Tibial artery (tissue), 4 donors: ENCODE data around the gene ZNRF2.

Source experiments
- DNase-seq, 2 donors: peaks; one replicate each; pipeline ENCODE4 v3.0.0-alpha.2; 2019
- H3K27ac ChIP-seq, 2 donors: fragments of 200-600 bp; sonication (generic) in 1 of 2; 1 replicate in 1 of 2; 2 replicates in 1 of 2; pipeline ENCODE4 v1.5.1; 2018 to 2019; ENCODE audit warnings: mild to moderate bottlenecking in 1 of 2
- H3K27me3 ChIP-seq, 2 donors: fragments of 200-600 bp; sonication (generic) in 1 of 2; one replicate each; pipeline versions ENCODE4 v1.5.1 to v1.6.0; 2016 to 2019
- H3K36me3 ChIP-seq, 3 donors: fragments of 200-600 bp; sonication (generic) in 2 of 3; one replicate each; pipeline ENCODE4 v1.5.1; 2016 to 2019; ENCODE audit warnings: mild to moderate bottlenecking in 2 of 3
- H3K4me1 ChIP-seq, 4 donors: fragments of 200-600 bp; sonication (generic) in 2 of 4; 1 replicate in 3 of 4; 2 replicates in 1 of 4; pipeline ENCODE4 v1.5.1; 2016 to 2019
- H3K4me3 ChIP-seq, 2 donors: fragments of 200-600 bp; sonication (generic) in 1 of 2; 1 replicate in 1 of 2; 2 replicates in 1 of 2; pipeline ENCODE4 v1.5.1; 2018 to 2019; ENCODE audit warnings: mild to moderate bottlenecking in 2 of 2
- H3K9me3 ChIP-seq, 3 donors: fragments of 200-600 bp; sonication (generic) in 1 of 3; one replicate each; pipeline ENCODE4 v1.5.1; 2016 to 2019
- intact Hi-C: fragments of 100-400 bp; cut with DNase I; formaldehyde crosslinking; loops from one replicate; pipeline ENCODE4 v1.15.0; 2023; ENCODE audit warnings: low total_unique reads
- TF ChIP-seq, protein P1 (sequence below), 2 experiments: fragments of 200-600 bp in 1 of 2; fragments of 450-650 bp in 1 of 2; IDR thresholded peaks; one replicate each; pipeline ENCODE4 v1.5.1; 2017 to 2019; ENCODE audit warnings: antibody characterized with exemption in 2 of 2, mild to moderate bottlenecking in 1 of 2, moderate library complexity in 1 of 2

The ZNRF2 gene

GRCh38 chr7:30390736-30391636 is 106.6 kb downstream of the ZNRF2 start:
- no peaks in the 10 kb centered on the region for H3K4me1 ChIP-seq
- no peaks in the 10 kb centered on the region for H3K27me3 ChIP-seq
- DNase-seq: no peak
- no peak overlapping the region for H3K4me3 ChIP-seq
- intact Hi-C loops: no loop called here
- peaks cover 0 to 5% (median 0%) of the 10 kb centered on the region in 3 donors for H3K36me3 ChIP-seq
- TF ChIP-seq, protein P1, sequence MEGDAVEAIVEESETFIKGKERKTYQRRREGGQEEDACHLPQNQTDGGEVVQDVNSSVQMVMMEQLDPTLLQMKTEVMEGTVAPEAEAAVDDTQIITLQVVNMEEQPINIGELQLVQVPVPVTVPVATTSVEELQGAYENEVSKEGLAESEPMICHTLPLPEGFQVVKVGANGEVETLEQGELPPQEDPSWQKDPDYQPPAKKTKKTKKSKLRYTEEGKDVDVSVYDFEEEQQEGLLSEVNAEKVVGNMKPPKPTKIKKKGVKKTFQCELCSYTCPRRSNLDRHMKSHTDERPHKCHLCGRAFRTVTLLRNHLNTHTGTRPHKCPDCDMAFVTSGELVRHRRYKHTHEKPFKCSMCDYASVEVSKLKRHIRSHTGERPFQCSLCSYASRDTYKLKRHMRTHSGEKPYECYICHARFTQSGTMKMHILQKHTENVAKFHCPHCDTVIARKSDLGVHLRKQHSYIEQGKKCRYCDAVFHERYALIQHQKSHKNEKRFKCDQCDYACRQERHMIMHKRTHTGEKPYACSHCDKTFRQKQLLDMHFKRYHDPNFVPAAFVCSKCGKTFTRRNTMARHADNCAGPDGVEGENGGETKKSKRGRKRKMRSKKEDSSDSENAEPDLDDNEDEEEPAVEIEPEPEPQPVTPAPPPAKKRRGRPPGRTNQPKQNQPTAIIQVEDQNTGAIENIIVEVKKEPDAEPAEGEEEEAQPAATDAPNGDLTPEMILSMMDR (IDR thresholded peaks at IDR 0.05): no peak
- no peak overlapping the region for H3K27ac ChIP-seq
- no peaks in the 10 kb centered on the region for H3K9me3 ChIP-seq

DNA sequence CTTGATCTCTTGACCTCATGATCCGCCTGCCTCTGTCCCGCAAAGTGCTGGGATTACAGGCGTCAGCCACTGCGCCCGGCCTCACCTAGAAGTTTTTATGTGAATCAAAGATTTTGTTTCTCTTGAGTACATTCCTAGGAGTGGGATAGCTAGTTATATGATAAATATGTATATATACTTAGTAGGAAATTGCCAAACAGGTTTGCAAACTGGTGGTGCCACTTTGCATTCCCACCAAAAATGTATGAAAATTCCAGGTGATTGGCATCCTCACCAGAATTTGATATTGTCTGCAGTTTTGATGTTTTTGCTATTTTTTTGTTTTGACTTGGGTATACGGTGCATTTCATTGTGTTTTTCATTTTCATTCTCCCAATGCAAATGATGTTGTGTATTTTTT is 107.4 kb downstream of the ZNRF2 start:
- H3K4me1 ChIP-seq: no peaks in the 10 kb centered on the region
- H3K27ac ChIP-seq: no peak overlapping the region
- H3K9me3 ChIP-seq: no peaks in the 10 kb centered on the region
- intact Hi-C loops: no loop called here
- H3K27me3 ChIP-seq: no peaks in the 10 kb centered on the region
- peaks cover 0 to 5% (median 0%) of the 10 kb centered on the region in 3 donors for H3K36me3 ChIP-seq
- no peak overlapping the region for H3K4me3 ChIP-seq
- TF ChIP-seq, protein P1 (IDR thresholded peaks at IDR 0.05): no peak
- DNase-seq: no peak

DNA sequence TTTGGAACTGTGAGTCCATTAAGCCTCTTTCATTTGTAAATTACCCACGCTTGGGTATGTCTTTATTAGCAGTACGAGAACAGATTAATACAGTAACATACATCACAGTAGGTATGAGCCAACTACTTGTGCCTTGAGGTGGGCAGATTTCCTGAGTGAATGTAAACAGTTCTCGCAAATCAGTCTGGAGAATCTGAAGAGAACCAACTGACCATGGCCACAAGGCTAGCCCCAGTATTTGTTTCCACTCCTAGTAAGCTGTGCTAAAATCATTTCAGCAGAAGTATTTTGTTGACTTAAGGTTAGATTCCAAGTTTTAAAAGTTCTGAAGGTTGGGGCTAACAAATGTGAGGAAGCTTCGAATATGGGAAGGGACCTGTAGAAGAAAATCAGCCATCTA is 111.3 kb downstream of the ZNRF2 start:
- no peaks in the 10 kb centered on the region for H3K36me3 ChIP-seq
- H3K4me3 ChIP-seq: no peak overlapping the region
- H3K27me3 ChIP-seq: no peaks in the 10 kb centered on the region
- H3K27ac ChIP-seq: no peak overlapping the region
- H3K4me1 ChIP-seq: no peaks in the 10 kb centered on the region
- no peak for DNase-seq
- H3K9me3 ChIP-seq: no peaks in the 10 kb centered on the region
- intact Hi-C loops: no loop called here
- TF ChIP-seq, protein P1 (IDR thresholded peaks at IDR 0.05): no peak

DNA sequence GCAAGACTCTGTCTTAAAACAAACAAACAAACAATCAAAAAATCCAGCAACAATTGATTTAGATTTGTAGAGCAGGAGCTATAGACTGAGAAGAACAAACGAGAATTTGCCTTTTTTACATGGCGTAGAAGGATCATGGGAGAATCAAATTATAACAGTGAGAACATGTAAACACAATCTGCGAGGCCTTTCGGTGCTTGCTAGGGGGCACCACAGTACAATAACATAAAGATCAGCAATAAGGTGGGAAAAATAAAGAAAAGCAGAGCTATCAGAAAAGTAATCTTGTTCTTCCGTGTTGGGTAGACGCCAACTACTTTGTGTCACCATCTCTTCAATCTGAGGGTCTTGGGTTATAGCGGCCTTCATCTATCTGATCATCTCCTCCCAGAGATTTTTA is 112.0 kb downstream of the ZNRF2 start:
- Histone ChIP-seq H3K4me3 (no peak overlapping the region), H3K36me3 (no peaks in the 10 kb centered on the region), H3K4me1 (no peaks in the 10 kb centered on the region), H3K27me3 (no peaks in the 10 kb centered on the region), H3K9me3 (no peaks in the 10 kb centered on the region), H3K27ac (no peak overlapping the region)
- TF ChIP-seq, protein P1 (IDR thresholded peaks at IDR 0.05): no peak
- intact Hi-C loops: no loop called here
- DNase-seq: no peak

- H3K27me3 ChIP-seq: no peaks in the 10 kb centered on the region
- H3K27ac ChIP-seq: no peak overlapping the region
- TF ChIP-seq, protein P1 (IDR thresholded peaks at IDR 0.05): no peak
- no peak overlapping the region for H3K4me3 ChIP-seq
- no peaks in the 10 kb centered on the region for H3K4me1 ChIP-seq
- DNase-seq: no peak
- H3K36me3 ChIP-seq: no peaks in the 10 kb centered on the region
- no peaks in the 10 kb centered on the region for H3K9me3 ChIP-seq
- intact Hi-C loops: no loop called here
Measured at GRCh38 chr7:30403477-30403876, 119.1 kb downstream of the ZNRF2 start.
